GM12878 (cell line): ENCODE measurements around the gene MICAL3. TPM values are rescaled to one million over a fixed set of nuclear protein-coding genes. Genes with fewer than 3 reads are reported as not detected.

Source experiments
- CBFB ChIP-seq: IDR thresholded peaks from 2 replicates; pipeline ENCODE4 v1.6.1; 2016; ENCODE audit warnings: antibody characterized with exemption, low read depth
- GATAD2B ChIP-seq: fragments of 450-650 bp; conservative IDR thresholded peaks from 2 replicates; pipeline ENCODE4 v1.6.1; 2017; ENCODE audit warnings: low read depth, mild to moderate bottlenecking, moderate library complexity
- SMARCA5 ChIP-seq: fragments of 450-650 bp; IDR thresholded peaks from 2 replicates; pipeline ENCODE4 v1.6.1; 2017; ENCODE audit warnings: mild to moderate bottlenecking
- polyA plus RNA-seq, 11 experiments: library from polyadenylated mRNA; depleted of rRNA in 4 of 11; unstranded in 6 of 11; stranded (reverse) in 5 of 11; fragments of >200 nt; fragmentation: Nextera tagmentation in 4 of 11; fragmentation: Illumina TruSeq in 1 of 11; extraction: Ambion mirVana in 4 of 11; extraction: Trizol in 1 of 11; gene quantifications; 1 replicate in 1 of 11; 2 replicates in 10 of 11; pipeline versions ENCODE4 v1.2.1 to v1.2.3, GENCODE V29; 2011 to 2016; ENCODE audit warnings: inconsistent platforms in 2 of 11, missing spikeins in 2 of 11, low read depth in 1 of 11
- total RNA-seq, 4 experiments: library from RNA; depleted of rRNA in 3 of 4; stranded (reverse); fragments of >200 nt in 3 of 4; fragmentation: Illumina TruSeq in 1 of 4; extraction: Trizol in 1 of 4; gene quantifications; 2 replicates each; pipeline versions ENCODE4 v1.2.1 to v1.2.3, GENCODE V29; 2013 to 2021
- TF ChIP-seq, protein P1 (sequence below): fragments of 450-650 bp; IDR thresholded peaks from 2 replicates; pipeline ENCODE4 v1.6.1; 2016; ENCODE audit warnings: mild to moderate bottlenecking, moderate library complexity, borderline replicate concordance
- TF ChIP-seq, protein P2 (sequence below): IDR thresholded peaks from 2 replicates; pipeline ENCODE4 v1.6.1; 2012; ENCODE audit warnings: low read depth, low read length, improper control_type of control experiment
- TF ChIP-seq, protein P3 (sequence below): IDR thresholded peaks from 2 replicates; pipeline ENCODE4 v1.6.1; 2012; ENCODE audit warnings: mild to moderate bottlenecking, low read depth, low read length
- TF ChIP-seq, protein P4 (sequence below), 3 experiments: IDR thresholded peaks in 2 of 3; conservative IDR thresholded peaks in 1 of 3; 2 replicates each; pipeline ENCODE4 v1.5.1; 2011; ENCODE audit warnings: low read depth in 3 of 3, low read length in 3 of 3, mild to moderate bottlenecking in 3 of 3, control low read depth in 2 of 3, moderate library complexity in 2 of 3, inconsistent platforms in 1 of 3, mixed read lengths in 1 of 3; ENCODE audit not compliant: control insufficient read depth in 2 of 3, insufficient read depth in 1 of 3; ENCODE audit errors: extremely low read depth in 1 of 3
- TF ChIP-seq, protein P5 (sequence below): IDR thresholded peaks from 2 replicates; pipeline ENCODE4 v1.6.1; 2012; ENCODE audit warnings: low read depth, low read length, improper control_type of control experiment
- TF ChIP-seq, protein P6 (sequence below): fragments of 450-650 bp; IDR thresholded peaks from 2 replicates; pipeline ENCODE4 v1.6.1; 2017; ENCODE audit warnings: mild to moderate bottlenecking, moderate library complexity
- TF ChIP-seq, protein P7 (sequence below): fragments of 450-650 bp; IDR thresholded peaks from 2 replicates; pipeline ENCODE4 v1.6.1; 2017; ENCODE audit warnings: antibody characterized with exemption, mild to moderate bottlenecking, moderate library complexity

The MICAL3 gene
- total and polyA plus RNA-seq, 10 of the 15 experiments (the other 5 are each of a cell fraction or from before 2014, with no cell fraction given): 2.6 to 92.2 (median 24.0) TPM

DNA sequence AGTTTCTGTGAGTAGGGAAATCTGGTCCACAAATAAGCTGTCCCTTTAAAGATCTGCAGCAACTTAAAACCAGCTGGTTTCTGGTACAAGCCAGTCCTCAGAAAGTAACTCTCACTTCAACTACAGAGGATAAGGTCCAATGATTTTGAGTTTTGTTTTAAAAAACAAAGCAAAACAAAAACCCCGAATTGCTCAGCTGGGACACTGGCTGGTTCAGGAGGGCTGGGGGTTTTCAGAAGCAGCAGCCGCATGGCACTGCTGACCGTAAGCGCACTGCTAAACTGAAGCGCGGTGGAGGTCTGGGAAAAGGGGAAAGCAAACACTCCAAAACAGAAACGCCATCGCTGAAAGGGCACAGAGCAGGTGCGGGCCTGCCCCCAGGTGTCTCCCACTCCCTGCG lies 59.7 kb downstream of the MICAL3 start (continued):
- TF ChIP-seq, protein P1, sequence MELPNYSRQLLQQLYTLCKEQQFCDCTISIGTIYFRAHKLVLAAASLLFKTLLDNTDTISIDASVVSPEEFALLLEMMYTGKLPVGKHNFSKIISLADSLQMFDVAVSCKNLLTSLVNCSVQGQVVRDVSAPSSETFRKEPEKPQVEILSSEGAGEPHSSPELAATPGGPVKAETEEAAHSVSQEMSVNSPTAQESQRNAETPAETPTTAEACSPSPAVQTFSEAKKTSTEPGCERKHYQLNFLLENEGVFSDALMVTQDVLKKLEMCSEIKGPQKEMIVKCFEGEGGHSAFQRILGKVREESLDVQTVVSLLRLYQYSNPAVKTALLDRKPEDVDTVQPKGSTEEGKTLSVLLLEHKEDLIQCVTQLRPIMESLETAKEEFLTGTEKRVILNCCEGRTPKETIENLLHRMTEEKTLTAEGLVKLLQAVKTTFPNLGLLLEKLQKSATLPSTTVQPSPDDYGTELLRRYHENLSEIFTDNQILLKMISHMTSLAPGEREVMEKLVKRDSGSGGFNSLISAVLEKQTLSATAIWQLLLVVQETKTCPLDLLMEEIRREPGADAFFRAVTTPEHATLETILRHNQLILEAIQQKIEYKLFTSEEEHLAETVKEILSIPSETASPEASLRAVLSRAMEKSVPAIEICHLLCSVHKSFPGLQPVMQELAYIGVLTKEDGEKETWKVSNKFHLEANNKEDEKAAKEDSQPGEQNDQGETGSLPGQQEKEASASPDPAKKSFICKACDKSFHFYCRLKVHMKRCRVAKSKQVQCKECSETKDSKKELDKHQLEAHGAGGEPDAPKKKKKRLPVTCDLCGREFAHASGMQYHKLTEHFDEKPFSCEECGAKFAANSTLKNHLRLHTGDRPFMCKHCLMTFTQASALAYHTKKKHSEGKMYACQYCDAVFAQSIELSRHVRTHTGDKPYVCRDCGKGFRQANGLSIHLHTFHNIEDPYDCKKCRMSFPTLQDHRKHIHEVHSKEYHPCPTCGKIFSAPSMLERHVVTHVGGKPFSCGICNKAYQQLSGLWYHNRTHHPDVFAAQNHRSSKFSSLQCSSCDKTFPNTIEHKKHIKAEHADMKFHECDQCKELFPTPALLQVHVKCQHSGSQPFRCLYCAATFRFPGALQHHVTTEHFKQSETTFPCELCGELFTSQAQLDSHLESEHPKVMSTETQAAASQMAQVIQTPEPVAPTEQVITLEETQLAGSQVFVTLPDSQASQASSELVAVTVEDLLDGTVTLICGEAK: no peak
- no peak for TF ChIP-seq CBFB
- TF ChIP-seq, protein P2, sequence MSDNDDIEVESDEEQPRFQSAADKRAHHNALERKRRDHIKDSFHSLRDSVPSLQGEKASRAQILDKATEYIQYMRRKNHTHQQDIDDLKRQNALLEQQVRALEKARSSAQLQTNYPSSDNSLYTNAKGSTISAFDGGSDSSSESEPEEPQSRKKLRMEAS: peak; percentile 60; the same call in 1 of the 2 replicates
- TF ChIP-seq SMARCA5: 0 out of 2 replicates have a peak, but pooled peaks have one; percentile 4
- TF ChIP-seq, protein P3, sequence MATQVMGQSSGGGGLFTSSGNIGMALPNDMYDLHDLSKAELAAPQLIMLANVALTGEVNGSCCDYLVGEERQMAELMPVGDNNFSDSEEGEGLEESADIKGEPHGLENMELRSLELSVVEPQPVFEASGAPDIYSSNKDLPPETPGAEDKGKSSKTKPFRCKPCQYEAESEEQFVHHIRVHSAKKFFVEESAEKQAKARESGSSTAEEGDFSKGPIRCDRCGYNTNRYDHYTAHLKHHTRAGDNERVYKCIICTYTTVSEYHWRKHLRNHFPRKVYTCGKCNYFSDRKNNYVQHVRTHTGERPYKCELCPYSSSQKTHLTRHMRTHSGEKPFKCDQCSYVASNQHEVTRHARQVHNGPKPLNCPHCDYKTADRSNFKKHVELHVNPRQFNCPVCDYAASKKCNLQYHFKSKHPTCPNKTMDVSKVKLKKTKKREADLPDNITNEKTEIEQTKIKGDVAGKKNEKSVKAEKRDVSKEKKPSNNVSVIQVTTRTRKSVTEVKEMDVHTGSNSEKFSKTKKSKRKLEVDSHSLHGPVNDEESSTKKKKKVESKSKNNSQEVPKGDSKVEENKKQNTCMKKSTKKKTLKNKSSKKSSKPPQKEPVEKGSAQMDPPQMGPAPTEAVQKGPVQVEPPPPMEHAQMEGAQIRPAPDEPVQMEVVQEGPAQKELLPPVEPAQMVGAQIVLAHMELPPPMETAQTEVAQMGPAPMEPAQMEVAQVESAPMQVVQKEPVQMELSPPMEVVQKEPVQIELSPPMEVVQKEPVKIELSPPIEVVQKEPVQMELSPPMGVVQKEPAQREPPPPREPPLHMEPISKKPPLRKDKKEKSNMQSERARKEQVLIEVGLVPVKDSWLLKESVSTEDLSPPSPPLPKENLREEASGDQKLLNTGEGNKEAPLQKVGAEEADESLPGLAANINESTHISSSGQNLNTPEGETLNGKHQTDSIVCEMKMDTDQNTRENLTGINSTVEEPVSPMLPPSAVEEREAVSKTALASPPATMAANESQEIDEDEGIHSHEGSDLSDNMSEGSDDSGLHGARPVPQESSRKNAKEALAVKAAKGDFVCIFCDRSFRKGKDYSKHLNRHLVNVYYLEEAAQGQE: no peak
- TF ChIP-seq, protein P4, sequence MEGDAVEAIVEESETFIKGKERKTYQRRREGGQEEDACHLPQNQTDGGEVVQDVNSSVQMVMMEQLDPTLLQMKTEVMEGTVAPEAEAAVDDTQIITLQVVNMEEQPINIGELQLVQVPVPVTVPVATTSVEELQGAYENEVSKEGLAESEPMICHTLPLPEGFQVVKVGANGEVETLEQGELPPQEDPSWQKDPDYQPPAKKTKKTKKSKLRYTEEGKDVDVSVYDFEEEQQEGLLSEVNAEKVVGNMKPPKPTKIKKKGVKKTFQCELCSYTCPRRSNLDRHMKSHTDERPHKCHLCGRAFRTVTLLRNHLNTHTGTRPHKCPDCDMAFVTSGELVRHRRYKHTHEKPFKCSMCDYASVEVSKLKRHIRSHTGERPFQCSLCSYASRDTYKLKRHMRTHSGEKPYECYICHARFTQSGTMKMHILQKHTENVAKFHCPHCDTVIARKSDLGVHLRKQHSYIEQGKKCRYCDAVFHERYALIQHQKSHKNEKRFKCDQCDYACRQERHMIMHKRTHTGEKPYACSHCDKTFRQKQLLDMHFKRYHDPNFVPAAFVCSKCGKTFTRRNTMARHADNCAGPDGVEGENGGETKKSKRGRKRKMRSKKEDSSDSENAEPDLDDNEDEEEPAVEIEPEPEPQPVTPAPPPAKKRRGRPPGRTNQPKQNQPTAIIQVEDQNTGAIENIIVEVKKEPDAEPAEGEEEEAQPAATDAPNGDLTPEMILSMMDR (IDR thresholded peaks at IDR 0.05 in 2 of 3, conservative IDR thresholded peaks at IDR 0.05 in 1 of 3; ENCODE audit: control insufficient read depth in 2 of 3, extremely low read depth in 1 of 3, insufficient read depth in 1 of 3, low read depth in 3 of 3, low read length in 3 of 3): peak in 1 of 3 experiments; percentile 8; a peak in 1 of 6 replicates
- TF ChIP-seq, protein P5, sequence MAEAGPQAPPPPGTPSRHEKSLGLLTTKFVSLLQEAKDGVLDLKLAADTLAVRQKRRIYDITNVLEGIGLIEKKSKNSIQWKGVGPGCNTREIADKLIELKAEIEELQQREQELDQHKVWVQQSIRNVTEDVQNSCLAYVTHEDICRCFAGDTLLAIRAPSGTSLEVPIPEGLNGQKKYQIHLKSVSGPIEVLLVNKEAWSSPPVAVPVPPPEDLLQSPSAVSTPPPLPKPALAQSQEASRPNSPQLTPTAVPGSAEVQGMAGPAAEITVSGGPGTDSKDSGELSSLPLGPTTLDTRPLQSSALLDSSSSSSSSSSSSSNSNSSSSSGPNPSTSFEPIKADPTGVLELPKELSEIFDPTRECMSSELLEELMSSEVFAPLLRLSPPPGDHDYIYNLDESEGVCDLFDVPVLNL: no peak
- no peak for TF ChIP-seq GATAD2B
- TF ChIP-seq, protein P6, sequence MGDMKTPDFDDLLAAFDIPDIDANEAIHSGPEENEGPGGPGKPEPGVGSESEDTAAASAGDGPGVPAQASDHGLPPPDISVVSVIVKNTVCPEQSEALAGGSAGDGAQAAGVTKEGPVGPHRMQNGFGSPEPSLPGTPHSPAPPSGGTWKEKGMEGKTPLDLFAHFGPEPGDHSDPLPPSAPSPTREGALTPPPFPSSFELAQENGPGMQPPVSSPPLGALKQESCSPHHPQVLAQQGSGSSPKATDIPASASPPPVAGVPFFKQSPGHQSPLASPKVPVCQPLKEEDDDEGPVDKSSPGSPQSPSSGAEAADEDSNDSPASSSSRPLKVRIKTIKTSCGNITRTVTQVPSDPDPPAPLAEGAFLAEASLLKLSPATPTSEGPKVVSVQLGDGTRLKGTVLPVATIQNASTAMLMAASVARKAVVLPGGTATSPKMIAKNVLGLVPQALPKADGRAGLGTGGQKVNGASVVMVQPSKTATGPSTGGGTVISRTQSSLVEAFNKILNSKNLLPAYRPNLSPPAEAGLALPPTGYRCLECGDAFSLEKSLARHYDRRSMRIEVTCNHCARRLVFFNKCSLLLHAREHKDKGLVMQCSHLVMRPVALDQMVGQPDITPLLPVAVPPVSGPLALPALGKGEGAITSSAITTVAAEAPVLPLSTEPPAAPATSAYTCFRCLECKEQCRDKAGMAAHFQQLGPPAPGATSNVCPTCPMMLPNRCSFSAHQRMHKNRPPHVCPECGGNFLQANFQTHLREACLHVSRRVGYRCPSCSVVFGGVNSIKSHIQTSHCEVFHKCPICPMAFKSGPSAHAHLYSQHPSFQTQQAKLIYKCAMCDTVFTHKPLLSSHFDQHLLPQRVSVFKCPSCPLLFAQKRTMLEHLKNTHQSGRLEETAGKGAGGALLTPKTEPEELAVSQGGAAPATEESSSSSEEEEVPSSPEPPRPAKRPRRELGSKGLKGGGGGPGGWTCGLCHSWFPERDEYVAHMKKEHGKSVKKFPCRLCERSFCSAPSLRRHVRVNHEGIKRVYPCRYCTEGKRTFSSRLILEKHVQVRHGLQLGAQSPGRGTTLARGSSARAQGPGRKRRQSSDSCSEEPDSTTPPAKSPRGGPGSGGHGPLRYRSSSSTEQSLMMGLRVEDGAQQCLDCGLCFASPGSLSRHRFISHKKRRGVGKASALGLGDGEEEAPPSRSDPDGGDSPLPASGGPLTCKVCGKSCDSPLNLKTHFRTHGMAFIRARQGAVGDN: peak; percentile 63; the same call in 1 of the 2 replicates
- TF ChIP-seq, protein P7, sequence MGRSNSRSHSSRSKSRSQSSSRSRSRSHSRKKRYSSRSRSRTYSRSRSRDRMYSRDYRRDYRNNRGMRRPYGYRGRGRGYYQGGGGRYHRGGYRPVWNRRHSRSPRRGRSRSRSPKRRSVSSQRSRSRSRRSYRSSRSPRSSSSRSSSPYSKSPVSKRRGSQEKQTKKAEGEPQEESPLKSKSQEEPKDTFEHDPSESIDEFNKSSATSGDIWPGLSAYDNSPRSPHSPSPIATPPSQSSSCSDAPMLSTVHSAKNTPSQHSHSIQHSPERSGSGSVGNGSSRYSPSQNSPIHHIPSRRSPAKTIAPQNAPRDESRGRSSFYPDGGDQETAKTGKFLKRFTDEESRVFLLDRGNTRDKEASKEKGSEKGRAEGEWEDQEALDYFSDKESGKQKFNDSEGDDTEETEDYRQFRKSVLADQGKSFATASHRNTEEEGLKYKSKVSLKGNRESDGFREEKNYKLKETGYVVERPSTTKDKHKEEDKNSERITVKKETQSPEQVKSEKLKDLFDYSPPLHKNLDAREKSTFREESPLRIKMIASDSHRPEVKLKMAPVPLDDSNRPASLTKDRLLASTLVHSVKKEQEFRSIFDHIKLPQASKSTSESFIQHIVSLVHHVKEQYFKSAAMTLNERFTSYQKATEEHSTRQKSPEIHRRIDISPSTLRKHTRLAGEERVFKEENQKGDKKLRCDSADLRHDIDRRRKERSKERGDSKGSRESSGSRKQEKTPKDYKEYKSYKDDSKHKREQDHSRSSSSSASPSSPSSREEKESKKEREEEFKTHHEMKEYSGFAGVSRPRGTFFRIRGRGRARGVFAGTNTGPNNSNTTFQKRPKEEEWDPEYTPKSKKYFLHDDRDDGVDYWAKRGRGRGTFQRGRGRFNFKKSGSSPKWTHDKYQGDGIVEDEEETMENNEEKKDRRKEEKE: no peak
